Stimulated activated CD8-positive, alpha-beta memory T cell treated with anti-CD3 and anti-CD28 coated beads, Interleukin-2, amount 100 ng/mL, for 1 hour (primary cell): ENCODE data around the gene PRICKLE2.

Experiments used
- DNase-seq, 2 donors: peaks; one replicate each; pipeline ENCODE4 v3.0.0-alpha.2; 2020; ENCODE audit warnings: low read depth in 2 of 2

The PRICKLE2 gene

GRCh38 chr3:64074895-64075679 is 150.2 kb downstream of the PRICKLE2 start:
- DNase-seq = no peak

GRCh38 chr3:64074060-64074459 is 151.2 kb downstream of the PRICKLE2 start:
- DNase-seq = no peak

- no peak for DNase-seq
Measured at GRCh38 chr3:64073158-64073761, 152.0 kb downstream of the PRICKLE2 start.

DNA sequence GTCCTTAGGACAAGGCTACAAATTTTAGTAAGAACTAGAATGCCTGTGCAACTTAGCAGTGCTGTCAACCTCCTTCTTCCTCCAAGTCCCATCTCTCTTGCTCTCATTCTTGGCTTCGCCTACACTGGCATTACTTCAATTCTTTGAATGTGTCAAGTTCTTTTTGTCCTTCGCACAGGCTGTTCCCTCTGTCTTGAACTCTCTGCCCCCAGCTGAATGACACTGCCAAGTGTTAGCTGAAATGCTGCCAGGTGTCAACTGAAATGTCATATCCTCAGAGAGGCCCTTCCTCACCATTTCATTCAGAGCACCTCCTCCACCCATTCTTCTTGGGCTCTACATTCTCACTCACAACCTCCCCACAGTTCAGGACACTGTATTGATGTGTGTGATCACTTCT is 153.1 kb downstream of the PRICKLE2 start:
- DNase-seq = no peak

GRCh38 chr3:64070704-64071103 is 154.6 kb downstream of the PRICKLE2 start:
- DNase-seq = no peak

DNA sequence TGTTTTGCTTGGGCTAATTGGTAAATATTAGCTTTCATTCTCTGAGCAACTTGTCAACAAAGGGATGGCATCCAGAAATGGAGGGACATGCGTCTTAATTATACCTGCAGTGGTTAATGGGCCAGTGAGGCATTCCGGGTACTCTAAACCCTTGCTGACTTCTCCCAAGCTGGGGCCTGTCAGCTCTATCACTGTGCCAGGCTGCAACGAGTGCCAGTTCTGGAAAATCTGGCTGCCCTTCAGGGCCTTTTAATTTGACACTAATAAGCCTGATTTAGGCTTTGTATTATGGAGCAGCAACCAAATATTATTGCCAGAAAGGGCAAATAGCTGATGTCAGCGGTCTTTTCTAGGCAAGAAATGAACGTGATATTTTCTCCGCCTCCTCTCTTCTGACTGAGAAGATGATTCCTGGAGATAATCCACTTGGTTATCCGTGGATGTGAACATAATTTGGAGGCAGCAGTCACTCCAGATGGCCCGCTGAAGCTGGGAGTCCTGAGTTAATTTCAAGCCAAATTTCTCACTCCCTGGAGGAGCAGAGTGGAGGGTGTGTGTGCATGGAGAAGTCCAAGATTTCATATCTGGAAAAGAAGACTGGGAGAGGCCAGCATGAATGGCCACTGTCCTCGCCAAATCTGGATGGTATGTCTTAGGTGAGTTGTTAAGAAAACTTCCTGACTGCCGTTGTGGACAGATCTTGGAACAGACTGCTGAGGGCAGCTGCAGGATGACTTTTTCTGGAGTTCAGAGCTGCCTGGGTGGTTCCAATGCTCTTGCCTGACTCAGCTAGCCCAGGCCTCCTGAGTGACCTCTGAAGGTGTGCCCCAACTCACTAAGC is 157.5 kb downstream of the PRICKLE2 start:
- no peak for DNase-seq

DNA sequence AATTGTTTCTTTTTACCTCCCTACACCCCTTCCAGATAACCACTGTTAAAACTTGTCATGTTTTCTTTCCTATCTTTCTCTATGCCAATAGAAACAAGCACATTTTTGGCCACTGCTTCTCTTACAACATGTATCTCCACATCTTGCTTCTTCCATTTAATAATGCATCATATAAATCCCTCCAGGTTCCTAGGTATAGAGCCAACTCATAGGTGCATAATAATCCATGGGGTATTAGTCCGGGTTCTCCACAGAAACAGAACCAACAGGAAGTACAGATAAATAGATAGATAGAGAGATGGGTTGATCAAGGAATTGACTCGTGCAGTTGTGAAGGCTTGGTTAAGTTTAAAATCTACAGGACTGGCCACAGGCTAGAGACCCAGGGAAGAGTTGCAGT is 160.5 kb downstream of the PRICKLE2 start:
- no peak for DNase-seq

DNA sequence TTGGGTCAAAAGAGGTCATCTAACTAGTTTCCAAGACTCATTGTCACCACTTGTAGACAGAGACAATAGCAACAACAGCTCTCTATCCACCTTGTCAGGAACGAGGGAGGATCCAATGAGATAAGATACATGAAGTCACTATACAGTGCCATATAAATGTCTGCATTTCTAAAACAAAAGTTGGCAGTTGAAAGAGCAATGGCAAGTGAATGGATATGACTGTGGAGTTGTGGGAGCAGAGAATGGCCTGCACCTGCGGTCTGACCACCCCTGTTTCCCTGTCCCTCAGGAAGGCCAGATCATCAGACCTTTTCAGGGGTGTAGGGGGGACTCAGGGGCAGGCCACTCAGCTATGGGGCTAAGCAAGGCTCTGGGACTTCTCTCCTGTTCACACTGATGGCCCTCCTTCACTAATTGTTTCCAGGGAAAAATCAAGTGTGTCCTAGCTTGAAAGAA is 161.3 kb downstream of the PRICKLE2 start:
- no peak for DNase-seq

DNA sequence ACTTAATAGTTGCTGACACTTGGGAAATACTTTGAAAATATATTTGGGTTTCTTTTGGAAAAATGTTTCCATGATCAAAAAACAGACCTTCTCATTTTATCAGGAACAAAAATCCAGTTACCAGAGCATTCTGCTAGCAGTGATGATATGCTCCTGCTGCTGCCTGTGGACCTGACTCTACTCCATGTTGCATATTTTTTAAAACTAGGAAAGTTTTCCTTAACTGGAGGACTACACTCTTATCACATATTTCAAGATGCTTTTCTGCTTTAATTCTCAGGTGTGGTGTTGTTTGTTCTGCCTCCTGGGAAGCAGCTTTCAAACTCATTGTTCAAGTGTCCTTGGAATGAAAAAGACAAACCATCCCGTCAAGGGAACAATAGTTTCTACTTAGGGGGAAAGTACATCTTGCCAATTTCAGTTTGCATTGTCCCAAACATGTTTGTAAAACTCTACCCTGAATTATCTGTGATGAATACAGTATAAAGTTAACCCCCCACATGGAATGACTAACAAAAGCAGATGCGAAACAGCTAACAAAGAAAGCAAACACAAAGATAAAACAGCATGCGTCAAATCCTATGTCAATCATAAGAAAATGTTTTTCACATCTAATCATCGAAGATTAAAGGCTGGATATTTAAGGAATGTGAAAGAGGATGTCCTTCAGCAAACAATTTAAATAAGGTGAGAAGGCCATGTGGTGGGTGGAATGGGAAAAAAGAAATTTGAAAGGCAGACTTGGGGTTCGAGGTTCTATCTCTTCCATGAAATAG is 161.9 kb downstream of the PRICKLE2 start:
- no peak for DNase-seq

- DNase-seq = no peak
Measured at GRCh38 chr3:64061628-64062027, 163.6 kb downstream of the PRICKLE2 start.

GRCh38 chr3:64059484-64060175 is 165.6 kb downstream of the PRICKLE2 start:
- no peak for DNase-seq

DNA sequence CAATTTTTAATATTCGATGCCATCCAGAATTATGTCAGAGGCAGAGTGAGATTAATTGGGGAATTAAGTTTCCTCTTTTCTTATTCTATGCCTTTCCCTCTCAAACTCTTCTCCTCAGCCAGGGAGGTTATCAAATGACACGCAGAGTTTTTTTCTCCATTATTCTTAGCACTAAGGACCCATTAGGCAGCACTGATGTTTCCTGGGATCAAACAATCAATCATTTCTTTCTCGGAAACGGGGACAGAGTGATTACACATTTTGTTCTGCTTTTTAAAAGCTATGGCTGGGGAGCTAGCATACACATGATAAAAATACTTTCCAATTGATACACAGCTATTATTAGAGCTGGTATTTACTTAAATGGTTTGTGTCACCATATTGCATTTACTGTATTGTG is 166.7 kb downstream of the PRICKLE2 start:
- no peak for DNase-seq

DNA sequence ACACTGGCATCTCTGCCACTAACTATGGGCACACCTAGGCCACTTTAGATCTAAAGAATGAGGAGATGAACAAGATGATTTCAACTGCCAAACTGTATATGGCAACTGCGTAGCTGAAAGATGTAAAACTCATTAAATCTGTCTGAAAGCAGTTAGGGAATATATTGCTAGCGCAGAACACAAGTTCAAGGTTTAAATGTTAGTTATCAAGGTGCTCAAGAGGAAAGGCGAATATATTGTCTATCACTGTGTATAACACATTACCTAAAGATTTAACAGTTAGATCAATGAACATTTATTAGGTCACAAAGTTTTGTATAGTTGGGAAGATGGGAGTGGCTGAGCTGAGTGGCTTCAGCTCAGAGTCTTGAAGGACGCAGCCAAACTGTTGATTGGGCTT is 168.0 kb downstream of the PRICKLE2 start:
- DNase-seq = no peak

- no peak for DNase-seq
Measured at GRCh38 chr3:64056606-64057180, 168.6 kb downstream of the PRICKLE2 start.

DNA sequence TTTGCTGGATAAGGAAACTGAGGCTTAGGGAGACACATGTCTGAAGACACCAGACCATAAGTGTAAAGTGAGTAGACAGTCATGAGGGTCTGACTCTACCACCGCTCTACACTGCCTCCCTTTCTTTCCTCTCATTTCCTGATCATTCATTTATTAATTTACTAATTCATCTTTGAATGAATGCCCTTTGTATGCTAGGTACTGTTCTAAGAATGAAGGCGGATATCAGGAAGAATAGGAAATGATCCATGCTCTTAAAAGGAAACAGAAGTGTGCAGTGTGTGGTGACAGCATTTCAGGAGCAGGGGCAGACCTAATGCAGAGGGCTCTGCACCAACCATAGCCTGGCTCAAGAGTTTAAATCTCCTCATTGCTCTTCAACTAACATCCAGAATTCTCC is 170.2 kb downstream of the PRICKLE2 start:
- DNase-seq = no peak

- no peak for DNase-seq
Measured at GRCh38 chr3:64054488-64054887, 170.8 kb downstream of the PRICKLE2 start.

GRCh38 chr3:64053581-64053980 is 171.7 kb downstream of the PRICKLE2 start:
- no peak for DNase-seq

DNA sequence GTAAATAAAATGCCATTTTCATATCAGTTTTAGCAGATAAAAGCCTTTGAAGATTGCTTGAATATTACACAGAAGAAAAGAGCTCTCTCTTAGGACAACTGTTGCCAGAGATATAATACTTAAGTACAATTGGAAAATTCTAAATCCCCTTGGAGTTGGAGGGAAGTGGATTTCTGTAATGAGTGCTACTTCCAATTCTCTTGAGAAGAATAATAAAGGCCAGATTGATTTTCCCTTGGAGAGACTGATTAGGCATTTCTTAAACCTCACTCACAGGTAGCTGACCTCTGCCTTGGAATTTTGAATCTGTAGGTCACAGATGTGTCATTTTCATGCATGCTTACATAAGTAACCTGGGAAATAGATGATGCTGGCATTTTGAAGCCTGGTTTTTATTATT is 172.1 kb downstream of the PRICKLE2 start:
- DNase-seq = no peak

GRCh38 chr3:64049832-64050231 is 175.4 kb downstream of the PRICKLE2 start:
- DNase-seq = no peak

DNA sequence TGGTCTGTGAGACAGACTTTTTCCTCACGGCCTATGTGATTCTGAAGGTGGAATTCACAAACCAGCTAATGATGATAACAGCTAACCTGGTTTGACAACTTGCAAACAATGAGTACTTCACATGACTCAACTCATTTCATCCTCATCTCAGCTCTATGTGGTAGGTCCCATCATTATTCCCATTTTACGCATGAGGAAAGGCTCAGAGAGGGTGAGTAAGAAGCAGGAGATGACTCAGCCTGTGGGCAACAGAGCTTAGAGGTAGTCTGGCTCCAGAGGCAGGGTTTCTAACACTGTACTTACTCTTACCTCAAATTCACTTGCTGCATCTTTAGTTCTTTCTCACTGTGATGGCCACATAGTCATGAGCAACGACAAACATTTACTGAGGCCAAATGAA is 176.1 kb downstream of the PRICKLE2 start:
- no peak for DNase-seq

GRCh38 chr3:64048631-64049061 is 176.6 kb downstream of the PRICKLE2 start:
- DNase-seq = no peak
